Mesendoderm (in vitro differentiated cells): ENCODE data around the gene MAPRE3.

Source experiments
- DNase-seq: peaks from one replicate; pipeline ENCODE4 v3.0.0; 2013
- H2AK5ac ChIP-seq: 2 replicates; pipeline ENCODE4 v1.6.1; 2013; ENCODE audit warnings: low read length, inconsistent platforms
- H2BK120ac ChIP-seq: 2 replicates; pipeline ENCODE4 v1.6.1; 2013; ENCODE audit warnings: low read depth, mild to moderate bottlenecking, low read length, moderate library complexity, mixed read lengths
- H2BK15ac ChIP-seq: replicated peaks from 2 replicates; pipeline ENCODE4 v1.6.1; 2013; ENCODE audit warnings: low read depth, mild to moderate bottlenecking, moderate library complexity
- H2BK5ac ChIP-seq: 2 replicates; pipeline ENCODE4 v1.6.1; 2013; ENCODE audit warnings: low read length, inconsistent platforms
- H3K18ac ChIP-seq: 2 replicates; pipeline ENCODE4 v1.6.1; 2013; ENCODE audit warnings: mild to moderate bottlenecking, low read length, mixed read lengths
- H3K23ac ChIP-seq: one replicate; pipeline ENCODE4 v1.6.1; 2013; ENCODE audit warnings: low read length
- H3K27ac ChIP-seq: 2 replicates; pipeline ENCODE4 v1.5.1; 2013; ENCODE audit warnings: low read depth, mild to moderate bottlenecking, inconsistent platforms, low read length, moderate library complexity
- H3K27me3 ChIP-seq: 2 replicates; pipeline ENCODE4 v1.6.1; 2013; ENCODE audit warnings: low read length, control low read depth, mild to moderate bottlenecking, inconsistent platforms; ENCODE audit not compliant: insufficient read depth, poor library complexity
- H3K36me3 ChIP-seq: 2 replicates; pipeline ENCODE4 v1.6.1; 2013; ENCODE audit warnings: low read length, inconsistent platforms; ENCODE audit not compliant: control insufficient read depth, insufficient read depth
- H3K4ac ChIP-seq: one replicate; pipeline ENCODE4 v1.6.1; 2013; ENCODE audit warnings: low read depth, mild to moderate bottlenecking, low read length, moderate library complexity
- H3K4me1 ChIP-seq: 2 replicates; pipeline ENCODE4 v1.6.1; 2013; ENCODE audit warnings: low read depth, low read length, inconsistent platforms; ENCODE audit not compliant: control insufficient read depth
- H3K4me2 ChIP-seq: 2 replicates; pipeline ENCODE4 v1.6.1; 2013; ENCODE audit warnings: low read length
- H3K4me3 ChIP-seq: 2 replicates; pipeline ENCODE4 v1.5.1; 2013; ENCODE audit warnings: mild to moderate bottlenecking, low read length
- H3K56ac ChIP-seq: one replicate; pipeline ENCODE4 v1.6.1; 2013; ENCODE audit warnings: low read length
- H3K79me1 ChIP-seq: 2 replicates; pipeline ENCODE4 v1.6.1; 2013; ENCODE audit warnings: low read length, inconsistent platforms
- H3K79me2 ChIP-seq: 2 replicates; pipeline ENCODE4 v1.6.1; 2013; ENCODE audit warnings: mild to moderate bottlenecking, low read length; ENCODE audit not compliant: control insufficient read depth, insufficient read depth
- H3K9ac ChIP-seq: 2 replicates; pipeline ENCODE4 v1.6.1; 2013; ENCODE audit warnings: low read length, inconsistent platforms
- H4K5ac ChIP-seq: one replicate; pipeline ENCODE4 v1.6.1; 2013; ENCODE audit warnings: low read length
- H4K8ac ChIP-seq: one replicate; pipeline ENCODE4 v1.6.1; 2013; ENCODE audit warnings: low read depth, mild to moderate bottlenecking, control low read depth, low read length, moderate library complexity
- WGBS: extraction: QIAGEN DNeasy Blood & Tissue Kit; methylation state at CpG from one replicate; pipeline ENCODE4 v1.1.7; 2013; ENCODE audit warnings: low lambda C conversion rate, missing lambda C conversion rate; ENCODE audit not compliant: insufficient coverage; ENCODE audit errors: extremely low coverage; 5-methylcytosine and 5-hydroxymethylcytosine counted together

MAPRE3 gene

DNA sequence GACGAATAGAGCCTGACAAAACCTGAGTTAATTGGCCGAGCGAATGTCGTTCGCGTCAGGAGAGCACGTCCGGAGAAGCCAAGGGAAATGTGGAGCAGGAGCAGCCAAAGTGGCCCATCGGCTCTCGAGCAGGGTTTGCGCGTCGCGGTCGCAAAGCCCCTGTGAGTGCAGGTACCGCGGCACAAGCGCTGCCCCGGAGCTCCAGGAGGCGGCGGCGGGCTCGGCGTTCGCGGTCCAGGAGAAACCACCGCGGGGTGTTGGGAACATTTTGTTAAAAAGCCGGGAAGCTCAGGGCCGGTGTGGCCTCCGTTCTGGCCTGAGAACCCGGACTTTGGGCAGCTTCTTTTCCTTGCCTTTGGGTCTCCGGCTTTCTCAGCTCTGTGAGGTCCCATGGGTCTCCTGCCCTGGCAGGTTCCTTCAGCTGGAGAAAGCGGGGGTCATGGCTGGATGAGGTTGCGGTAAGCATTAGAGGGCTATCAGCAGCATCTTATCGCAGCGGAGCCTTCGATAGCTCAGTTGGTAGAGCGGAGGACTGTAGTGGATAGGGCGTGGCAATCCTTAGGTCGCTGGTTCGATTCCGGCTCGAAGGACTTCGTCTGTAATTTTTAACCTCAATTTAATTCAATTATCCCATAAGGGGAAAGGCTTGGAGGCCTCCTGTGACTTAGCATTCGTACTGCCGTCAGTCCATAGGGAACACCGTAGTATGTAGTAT, 80.0 kb downstream of the MAPRE3 start:
- no peak overlapping the region for H2BK15ac ChIP-seq
- no peaks in the 10 kb centered on the region for H3K27me3 ChIP-seq
- no peak overlapping the region for H3K18ac ChIP-seq
- peak overlapping the region; percentile 80 for H3K4me3 ChIP-seq
- peak; percentile 97 for DNase-seq
- H4K8ac ChIP-seq: no peak overlapping the region
- H2BK120ac ChIP-seq: no peak overlapping the region
- peak overlapping the region; percentile 15 for H3K23ac ChIP-seq
- peaks cover 2% of the 10 kb centered on the region for H3K4me1 ChIP-seq
- peak overlapping the region; percentile 80 for H3K9ac ChIP-seq
- no CpG with 5 or more reads among the region's 48 CpGs for WGBS
- no peak overlapping the region for H3K4ac ChIP-seq
- H3K79me1 ChIP-seq: peaks cover 2% of the 10 kb centered on the region
- no peaks in the 10 kb centered on the region for H3K36me3 ChIP-seq
- H2AK5ac ChIP-seq: no peak overlapping the region
- H2BK5ac ChIP-seq: no peak overlapping the region
- H3K4me2 ChIP-seq: peak overlapping the region; percentile 92
- no peaks in the 10 kb centered on the region for H3K79me2 ChIP-seq
- H3K27ac ChIP-seq: peak overlapping the region; percentile 60
- H4K5ac ChIP-seq: no peak overlapping the region
- H3K56ac ChIP-seq: peak overlapping the region; percentile 91

DNA sequence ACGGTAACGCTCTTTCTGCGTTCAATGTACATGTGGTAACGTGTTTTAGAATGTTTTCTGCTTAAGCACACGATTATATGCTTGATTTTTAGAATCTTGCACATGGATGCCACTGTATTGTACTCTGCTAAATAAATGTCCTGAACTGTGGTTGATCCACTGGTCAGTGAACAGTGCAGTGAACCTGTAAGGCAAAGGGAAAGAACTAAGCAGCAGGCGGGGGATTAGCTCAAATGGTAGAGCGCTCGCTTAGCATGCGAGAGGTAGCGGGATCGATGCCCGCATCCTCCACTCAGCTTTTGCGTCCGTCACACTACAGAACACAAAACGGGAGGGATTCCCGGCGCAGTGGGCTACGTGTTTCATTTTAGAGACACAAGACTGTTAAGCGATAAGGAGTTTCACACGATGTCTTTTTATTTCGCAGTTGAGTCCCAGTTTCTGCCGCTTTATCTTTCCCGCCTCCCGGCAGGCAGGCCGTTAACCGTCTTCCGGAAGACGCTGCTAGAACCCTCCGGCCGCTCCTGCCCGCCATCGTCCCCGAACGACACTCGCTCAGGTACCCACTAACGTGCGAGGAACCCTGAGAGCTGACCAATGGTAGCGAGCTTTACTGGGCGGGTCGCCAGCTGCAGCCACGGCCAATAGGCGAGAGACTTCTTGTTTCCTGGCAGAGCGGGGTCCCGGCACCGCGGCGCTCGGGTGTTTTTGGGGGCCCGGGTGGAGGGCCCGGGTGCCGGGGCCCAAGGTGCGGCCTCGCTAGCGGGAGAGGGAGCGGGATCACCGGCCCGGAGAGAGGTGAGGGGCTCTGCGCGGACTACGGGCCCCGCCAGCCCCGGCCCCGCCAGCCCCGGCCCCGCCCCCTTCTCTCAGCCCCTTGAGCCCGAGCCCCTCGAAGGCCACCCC, 80.8 kb downstream of the MAPRE3 start, which contains the start of gene AGBL5:
TSS of gene AGBL5 (plus strand) at position 673 of the 906 bp plus-strand sequence. CDS start 1,291 bp downstream, outside the sequence.
- no peak within 1 kb of the TSS for H4K8ac ChIP-seq
- peak; percentile 97 for DNase-seq
- no peaks in the 10 kb centered on the region for H3K79me2 ChIP-seq
- no peak within 1 kb of the TSS for H2BK15ac ChIP-seq
- no peak within 1 kb of the TSS for H3K23ac ChIP-seq
- H2AK5ac ChIP-seq: peak within 1 kb of the TSS; percentile 49
- no CpG with 5 or more reads among the region's 67 CpGs for WGBS
- peak within 1 kb of the TSS; percentile 60 for H3K27ac ChIP-seq
- H3K36me3 ChIP-seq: peaks cover 2% of the 10 kb centered on the region
- no peak within 1 kb of the TSS for H2BK120ac ChIP-seq
- no peak within 1 kb of the TSS for H2BK5ac ChIP-seq
- H3K9ac ChIP-seq: peak within 1 kb of the TSS; percentile 80
- H3K79me1 ChIP-seq: peaks cover 2% of the 10 kb centered on the region
- peak within 1 kb of the TSS; percentile 81 for H3K4me3 ChIP-seq
- peak within 1 kb of the TSS; percentile 97 for H3K4me2 ChIP-seq
- H3K4ac ChIP-seq: no peak within 1 kb of the TSS
- no peak within 1 kb of the TSS for H4K5ac ChIP-seq
- H3K56ac ChIP-seq: peak within 1 kb of the TSS; percentile 91
- H3K18ac ChIP-seq: peak within 1 kb of the TSS; percentile 51
- H3K4me1 ChIP-seq: peaks cover 2% of the 10 kb centered on the region
- H3K27me3 ChIP-seq: no peaks in the 10 kb centered on the region

GRCh38 chr2:27051902-27052645, 81.6 kb downstream of the MAPRE3 start:
- Histone ChIP-seq H3K4ac (no peak overlapping the region), H2AK5ac (peak overlapping the region; percentile 49), H4K8ac (no peak overlapping the region), H3K9ac (peak overlapping the region; percentile 78), H3K56ac (peak overlapping the region; percentile 89), H3K79me2 (no peaks in the 10 kb centered on the region), H3K79me1 (peaks cover 2% of the 10 kb centered on the region), H3K27me3 (no peaks in the 10 kb centered on the region), H3K4me3 (peak overlapping the region; percentile 81), H4K5ac (no peak overlapping the region), H3K4me1 (peaks cover 2% of the 10 kb centered on the region), H3K23ac (no peak overlapping the region), H2BK15ac (no peak overlapping the region), H2BK5ac (no peak overlapping the region), H3K18ac (peak overlapping the region; percentile 51), H3K27ac (no peak overlapping the region), H3K4me2 (peak overlapping the region; percentile 97), H2BK120ac (no peak overlapping the region), H3K36me3 (peaks cover 2% of the 10 kb centered on the region)
- DNase-seq: peak; percentile 23
- no CpG with 5 or more reads among the region's 24 CpGs for WGBS

- Histone ChIP-seq H3K4me1 (peaks cover 2% of the 10 kb centered on the region), H3K23ac (no peak overlapping the region), H3K4me2 (no peak overlapping the region), H2AK5ac (no peak overlapping the region), H3K79me2 (no peaks in the 10 kb centered on the region), H3K36me3 (peaks cover 2% of the 10 kb centered on the region), H3K9ac (no peak overlapping the region), H2BK5ac (no peak overlapping the region), H3K18ac (no peak overlapping the region), H3K27me3 (no peaks in the 10 kb centered on the region), H4K8ac (no peak overlapping the region), H2BK120ac (no peak overlapping the region), H2BK15ac (no peak overlapping the region), H3K56ac (no peak overlapping the region), H3K4me3 (no peak overlapping the region), H4K5ac (no peak overlapping the region), H3K4ac (no peak overlapping the region), H3K27ac (no peak overlapping the region), H3K79me1 (peaks cover 2% of the 10 kb centered on the region)
- no peak for DNase-seq
- WGBS: no CpG with 5 or more reads among the region's 11 CpGs
Observed at GRCh38 chr2:27053321-27053720, 82.9 kb downstream of the MAPRE3 start.

GRCh38 chr2:27053776-27054175, 83.3 kb downstream of the MAPRE3 start:
- no peak overlapping the region for H4K5ac ChIP-seq
- H2AK5ac ChIP-seq: no peak overlapping the region
- H2BK15ac ChIP-seq: no peak overlapping the region
- no peak overlapping the region for H4K8ac ChIP-seq
- no peak overlapping the region for H2BK5ac ChIP-seq
- no peak overlapping the region for H3K56ac ChIP-seq
- no peak overlapping the region for H3K18ac ChIP-seq
- H3K9ac ChIP-seq: no peak overlapping the region
- no peaks in the 10 kb centered on the region for H3K27me3 ChIP-seq
- DNase-seq: peak; percentile 34
- peaks cover 2% of the 10 kb centered on the region for H3K36me3 ChIP-seq
- H3K4me1 ChIP-seq: peaks cover 2% of the 10 kb centered on the region
- H3K79me2 ChIP-seq: no peaks in the 10 kb centered on the region
- no peak overlapping the region for H3K4ac ChIP-seq
- no peak overlapping the region for H2BK120ac ChIP-seq
- H3K23ac ChIP-seq: no peak overlapping the region
- peaks cover 2% of the 10 kb centered on the region for H3K79me1 ChIP-seq
- no peak overlapping the region for H3K4me3 ChIP-seq
- WGBS: no CpG with 5 or more reads among the region's 8 CpGs
- H3K27ac ChIP-seq: no peak overlapping the region
- no peak overlapping the region for H3K4me2 ChIP-seq
